Activated naive CD4-positive, alpha-beta T cell treated with anti-CD3 and anti-CD28 coated beads, Interleukin-2, amount 50 U/mL, for 72 hours (primary cell): Measurements from ENCODE around the gene GPLD1. TPM values are rescaled to one million over a fixed set of nuclear protein-coding genes. Genes with fewer than 3 reads are reported as not detected.

Source experiments
- ATAC-seq, 2 donors: fragments of 150-1000 bp; cut with Tn5 transposase; 2 replicates each; pipeline ENCODE4 v1.10.0; 2021; ENCODE audit warnings: mild to moderate bottlenecking in 2 of 2, moderate library complexity in 2 of 2
- DNase-seq, 2 donors: peaks; one replicate each; pipeline ENCODE4 v3.0.0; 2021 to 2022; ENCODE audit warnings: low spot score in 2 of 2
- H3K27ac Mint-ChIP-seq, 2 donors: one replicate each; pipeline ENCODE4 v1.8.0; 2022; ENCODE audit warnings: mild to moderate bottlenecking in 2 of 2, mixed read lengths in 2 of 2
- H3K36me3 Mint-ChIP-seq, 2 donors: one replicate each; pipeline ENCODE4 v1.8.0; 2022; ENCODE audit warnings: mixed read lengths in 2 of 2
- H3K9me3 Mint-ChIP-seq, 2 donors: one replicate each; pipeline ENCODE4 v1.8.0; 2022; ENCODE audit warnings: mixed read lengths in 2 of 2
- total RNA-seq, 2 donors: library from RNA; stranded (reverse); gene quantifications; one replicate each; pipeline ENCODE4 v1.2.3, GENCODE V29; 2022

Gene GPLD1
- total RNA-seq, 2 donors from 2014 or later: 0.16 to 0.99 TPM

DNA sequence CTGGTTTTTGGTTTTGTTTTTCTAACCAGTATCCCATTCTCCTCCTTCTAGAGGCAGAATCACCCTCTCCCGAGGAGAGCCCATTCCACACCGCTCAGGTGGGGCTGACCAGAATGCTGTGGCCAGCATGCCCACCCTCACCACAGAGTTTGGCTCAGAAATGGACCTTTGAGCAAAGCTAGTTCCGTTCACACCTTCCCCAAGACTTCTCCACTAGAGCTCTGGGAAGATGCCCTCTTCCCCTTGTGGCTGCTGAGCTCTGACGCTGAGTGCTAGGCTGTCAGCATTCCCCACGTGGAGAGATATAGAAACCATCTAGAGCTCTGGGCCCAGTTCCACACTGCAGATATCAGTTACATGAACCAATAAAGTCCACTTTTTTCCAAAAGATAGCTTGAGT, 7.9 kb downstream of the GPLD1 start:
- Mint-ChIP-seq H3K27ac (peak overlapping the region in 1 of 2 donors; percentile 32), H3K36me3 (no peaks in the 10 kb centered on the region), H3K9me3 (no peaks in the 10 kb centered on the region)
- DNase-seq (no peak), ATAC-seq (no peak)

DNA sequence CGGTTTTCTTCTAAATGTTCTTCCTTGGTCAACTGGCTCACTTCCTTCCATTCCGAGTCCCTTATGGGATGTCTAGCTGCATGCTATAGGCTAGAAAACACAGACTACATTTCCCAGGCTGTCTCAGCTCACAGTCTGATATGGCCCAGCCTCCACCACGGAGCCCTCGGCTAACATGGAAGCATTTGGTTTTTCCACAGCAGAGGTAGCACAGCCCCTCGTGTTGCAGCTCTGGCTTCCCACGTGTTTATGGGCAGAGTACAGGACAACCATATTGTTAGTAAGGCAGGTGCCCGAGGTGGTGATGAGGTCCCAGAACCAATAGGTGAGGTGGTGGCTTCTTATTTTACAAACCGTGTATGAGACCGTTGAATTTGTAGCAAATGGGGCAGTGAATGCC, 8.7 kb downstream of the GPLD1 start:
- Mint-ChIP-seq H3K36me3 (no peaks in the 10 kb centered on the region), H3K9me3 (no peaks in the 10 kb centered on the region), H3K27ac (no peak overlapping the region)
- ATAC-seq (no peak), DNase-seq (no peak)

DNA sequence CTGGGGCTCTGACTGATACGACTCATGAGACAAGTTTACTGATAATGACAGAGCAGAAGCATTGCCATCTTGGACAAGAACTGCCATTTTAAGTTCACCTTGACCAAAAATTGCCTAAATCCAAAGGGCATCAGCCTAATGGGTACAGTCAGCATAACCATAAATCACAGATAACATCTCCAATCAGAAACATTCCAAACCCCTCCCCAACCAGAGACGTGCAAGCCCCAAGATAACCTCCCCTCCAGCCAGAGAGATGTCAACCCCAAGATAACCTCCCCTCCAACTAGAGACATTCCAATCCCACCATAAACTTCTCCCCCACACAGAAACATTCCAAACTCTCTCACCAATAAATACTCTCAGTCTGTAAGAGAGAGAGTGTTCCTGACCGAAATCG, 10.5 kb downstream of the GPLD1 start:
- DNase-seq (no peak), ATAC-seq (no peak)
- no peaks in the 10 kb centered on the region for H3K9me3 Mint-ChIP-seq
- no peaks in the 10 kb centered on the region for H3K36me3 Mint-ChIP-seq
- H3K27ac Mint-ChIP-seq: peak overlapping the region in 1 of 2 donors; percentile 22

DNA sequence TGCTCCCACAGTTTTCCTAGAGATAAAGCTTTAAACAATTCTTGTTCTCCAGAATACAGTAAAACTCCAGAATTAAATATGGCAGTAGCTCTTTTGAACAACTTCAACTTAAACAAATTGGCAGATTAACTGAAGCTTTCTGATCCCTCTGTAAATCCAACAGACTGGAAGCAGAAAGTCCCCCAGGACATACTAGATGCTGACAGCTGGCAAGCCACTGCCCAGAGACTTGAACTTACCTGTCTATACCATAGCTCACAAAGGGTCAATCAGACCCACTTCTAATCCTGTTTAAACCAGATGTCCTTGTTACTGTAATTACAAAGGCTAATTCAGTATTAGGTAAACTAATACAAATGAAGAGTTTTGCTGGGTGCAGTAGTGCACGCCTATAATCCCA, 12.3 kb downstream of the GPLD1 start:
- no peaks in the 10 kb centered on the region for H3K36me3 Mint-ChIP-seq

DNA sequence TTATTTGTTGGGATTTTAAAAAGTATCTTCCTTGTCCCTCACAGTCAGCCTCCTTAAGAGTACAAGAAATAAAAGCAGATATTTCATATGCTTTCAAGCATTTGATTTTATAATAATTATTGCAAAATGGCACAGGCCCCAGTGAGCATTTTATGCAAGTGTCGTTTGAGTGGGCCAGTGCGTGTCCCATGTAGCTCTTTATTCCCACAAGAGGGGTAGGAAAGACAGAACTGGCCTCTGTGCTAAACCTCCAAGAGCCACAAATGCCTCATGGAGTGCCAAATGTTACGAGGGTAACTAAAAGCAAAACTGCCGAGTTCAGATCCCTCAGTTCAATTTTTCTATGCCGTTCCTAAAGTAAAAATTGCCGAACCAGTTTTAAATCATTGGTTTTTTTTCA, 12.7 kb downstream of the GPLD1 start:
- DNase-seq (no peak), ATAC-seq (no peak)
- H3K27ac Mint-ChIP-seq: no peak overlapping the region
- no peaks in the 10 kb centered on the region for H3K36me3 Mint-ChIP-seq
- no peaks in the 10 kb centered on the region for H3K9me3 Mint-ChIP-seq

More for the DNA sequence above, 12.3 kb downstream of the GPLD1 start:
- DNase-seq: no peak
- H3K9me3 Mint-ChIP-seq: no peaks in the 10 kb centered on the region
- H3K27ac Mint-ChIP-seq: no peak overlapping the region
- no peak for ATAC-seq

DNA sequence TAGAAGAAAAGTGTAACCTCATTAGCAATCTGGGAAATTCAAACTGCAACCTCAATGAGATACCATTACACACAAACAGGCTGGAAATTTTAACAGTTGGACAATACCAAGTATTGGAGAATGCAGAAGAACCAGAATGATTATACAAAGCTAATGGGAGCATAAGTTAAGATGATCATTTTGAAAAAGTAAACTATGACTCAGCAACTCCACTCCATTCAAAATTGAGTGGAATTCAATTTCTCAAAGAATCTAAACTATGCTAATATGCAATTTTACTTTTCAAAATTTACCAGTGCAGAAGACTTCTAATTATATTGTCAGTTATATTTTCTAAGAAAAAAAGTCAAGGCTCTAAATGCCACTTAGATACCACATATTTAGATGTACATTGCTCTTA, 17.2 kb downstream of the GPLD1 start:
- Mint-ChIP-seq H3K27ac (no peak overlapping the region), H3K36me3 (no peaks in the 10 kb centered on the region), H3K9me3 (no peaks in the 10 kb centered on the region)
- DNase-seq: no peak
- ATAC-seq: no peak

DNA sequence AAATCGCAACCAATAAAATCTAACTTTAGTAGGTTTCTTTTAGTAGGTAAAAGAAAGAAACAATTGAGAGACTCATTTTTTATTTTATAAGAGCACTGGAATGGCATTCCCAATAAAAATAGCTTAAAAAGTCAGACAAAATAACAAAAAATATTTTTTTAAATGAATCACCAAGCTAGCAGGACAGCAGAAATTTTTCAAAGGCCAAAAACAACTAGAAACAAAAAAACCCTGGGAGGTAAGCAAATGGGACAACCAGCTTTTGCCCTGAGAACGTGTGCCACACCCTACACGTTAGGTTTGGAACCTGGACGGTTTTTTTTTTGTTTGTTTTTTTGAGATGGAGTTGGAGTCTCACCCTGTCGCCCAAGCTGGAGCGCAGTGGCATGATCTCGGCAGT, 19.6 kb downstream of the GPLD1 start:
- Mint-ChIP-seq H3K27ac (no peak overlapping the region), H3K36me3 (no peaks in the 10 kb centered on the region), H3K9me3 (no peaks in the 10 kb centered on the region)
- DNase-seq (no peak), ATAC-seq (no peak)

DNA sequence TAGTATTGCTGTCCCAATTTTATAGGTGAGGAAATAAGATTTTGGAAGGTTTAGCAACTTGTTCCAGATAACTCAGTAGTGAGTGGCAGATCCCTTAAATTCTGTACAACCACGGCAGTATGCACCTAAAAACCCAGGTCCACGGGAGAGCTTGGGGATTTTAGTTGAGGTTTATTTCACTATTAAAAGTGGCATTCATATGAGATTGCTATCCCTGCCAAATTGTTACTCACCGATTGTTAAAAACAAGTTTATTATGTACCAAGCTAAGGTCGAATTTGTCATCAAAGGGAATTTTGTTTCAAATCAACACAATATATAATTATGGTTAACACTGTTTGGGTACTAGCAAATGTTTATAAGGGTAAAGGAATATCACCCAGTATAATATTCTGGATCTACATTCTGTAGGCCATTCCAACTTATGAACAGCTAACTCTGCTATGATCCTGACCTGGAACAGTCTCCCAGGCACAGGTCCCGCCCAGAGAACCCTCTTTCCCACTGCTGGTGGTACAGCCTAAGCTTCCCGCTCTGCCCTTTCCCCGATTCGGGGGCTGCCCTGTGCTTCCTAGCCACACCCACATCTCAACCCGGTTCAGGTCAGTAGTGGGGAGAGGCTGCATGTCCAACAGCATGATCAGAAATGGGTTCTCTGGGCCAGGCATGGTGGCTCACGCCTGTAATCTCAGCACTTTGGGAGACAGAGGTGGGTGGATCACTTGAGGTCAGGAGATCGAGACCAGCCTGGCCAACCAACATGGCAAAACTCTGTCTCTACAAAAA, 24.9 kb downstream of the GPLD1 start:
- Mint-ChIP-seq H3K36me3 (no peaks in the 10 kb centered on the region), H3K9me3 (no peaks in the 10 kb centered on the region), H3K27ac (no peak overlapping the region)
- no peak for ATAC-seq
- DNase-seq: no peak

DNA sequence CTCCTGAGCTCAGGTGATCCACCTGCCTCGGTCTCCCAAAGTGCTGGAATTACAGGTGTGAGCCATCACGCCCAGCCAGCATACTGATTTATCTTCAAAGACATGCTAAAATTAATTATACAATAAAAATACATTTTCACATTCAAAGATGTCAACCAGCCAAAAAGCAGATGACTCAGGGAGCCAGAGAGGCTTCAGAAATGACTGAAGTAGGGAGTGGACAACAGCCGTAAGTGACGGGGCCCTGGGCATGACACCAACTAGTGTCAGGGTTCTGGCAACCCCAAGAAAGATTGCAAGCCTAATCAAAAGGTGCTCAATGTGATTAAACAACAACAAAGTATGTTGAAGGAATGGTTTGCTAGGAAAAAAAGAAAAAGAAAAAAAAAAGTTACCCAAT, 28.4 kb downstream of the GPLD1 start:
- no peaks in the 10 kb centered on the region for H3K36me3 Mint-ChIP-seq
- H3K9me3 Mint-ChIP-seq: no peaks in the 10 kb centered on the region
- DNase-seq: no peak
- H3K27ac Mint-ChIP-seq: no peak overlapping the region
- no peak for ATAC-seq

DNA sequence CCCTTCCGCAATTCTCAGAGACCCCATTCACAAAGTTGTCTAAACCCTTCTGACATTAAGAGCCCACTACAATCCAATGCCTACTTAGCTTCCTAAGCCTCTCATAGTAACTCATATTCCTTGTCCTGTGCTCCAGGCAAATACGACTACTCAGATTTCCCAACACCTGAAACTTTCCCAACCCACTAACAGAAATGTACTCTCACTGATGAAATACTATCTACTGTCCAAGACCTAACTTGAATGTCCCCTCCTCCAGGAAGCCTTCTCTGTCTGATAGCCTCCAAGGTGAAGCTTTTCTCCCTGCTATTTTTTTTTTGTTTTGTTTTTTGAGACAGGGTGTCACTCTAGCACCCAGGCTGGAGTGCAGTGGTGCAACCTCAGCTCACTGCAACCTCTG, 30.4 kb downstream of the GPLD1 start:
- ATAC-seq: no peak
- DNase-seq: no peak
- Mint-ChIP-seq H3K27ac (no peak overlapping the region), H3K9me3 (no peaks in the 10 kb centered on the region), H3K36me3 (no peaks in the 10 kb centered on the region)

DNA sequence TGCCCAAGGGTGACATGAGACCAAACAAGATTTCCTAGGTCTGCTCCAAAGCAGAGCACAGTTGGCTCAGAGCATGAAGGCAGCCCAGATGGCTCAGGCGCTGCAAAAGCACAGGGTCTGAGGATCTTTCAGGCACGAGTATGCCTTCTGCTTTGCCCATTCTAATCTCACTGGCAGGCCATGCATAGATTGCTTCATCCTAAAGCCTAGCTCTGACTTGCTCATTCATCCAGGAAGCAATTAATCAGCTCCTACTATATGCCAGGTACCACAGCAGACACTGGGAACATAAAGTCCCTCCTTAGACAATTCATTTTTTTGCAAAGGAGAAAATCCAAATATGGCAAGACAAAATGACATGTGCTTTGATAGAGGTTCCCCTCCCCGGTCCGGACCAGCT, 31.2 kb downstream of the GPLD1 start:
- H3K36me3 Mint-ChIP-seq: no peaks in the 10 kb centered on the region

DNA sequence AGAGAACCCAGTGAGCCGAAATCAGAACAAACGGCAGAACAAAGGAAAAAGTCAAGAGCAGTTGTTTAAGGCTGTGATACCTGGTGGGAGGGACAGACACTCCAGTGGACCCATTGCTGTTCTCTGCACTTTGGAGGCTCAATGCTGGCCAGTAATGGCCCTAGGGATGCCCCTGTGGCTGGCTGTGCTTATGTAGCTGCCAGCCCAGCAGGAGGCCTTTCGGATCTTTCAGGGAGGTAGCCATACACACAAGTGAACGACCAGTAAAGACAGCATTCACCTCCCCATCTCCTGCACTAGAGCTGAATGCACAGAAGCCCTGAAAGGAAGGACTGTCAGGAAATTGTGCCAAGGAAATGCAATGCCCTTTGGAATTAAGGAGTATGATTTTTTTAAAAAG, 34.3 kb downstream of the GPLD1 start:
- H3K27ac Mint-ChIP-seq: no peak overlapping the region
- no peak for ATAC-seq

More for the DNA sequence above, 31.2 kb downstream of the GPLD1 start:
- DNase-seq (no peak), ATAC-seq (no peak)
- H3K27ac Mint-ChIP-seq: no peak overlapping the region
- H3K9me3 Mint-ChIP-seq: no peaks in the 10 kb centered on the region

DNA sequence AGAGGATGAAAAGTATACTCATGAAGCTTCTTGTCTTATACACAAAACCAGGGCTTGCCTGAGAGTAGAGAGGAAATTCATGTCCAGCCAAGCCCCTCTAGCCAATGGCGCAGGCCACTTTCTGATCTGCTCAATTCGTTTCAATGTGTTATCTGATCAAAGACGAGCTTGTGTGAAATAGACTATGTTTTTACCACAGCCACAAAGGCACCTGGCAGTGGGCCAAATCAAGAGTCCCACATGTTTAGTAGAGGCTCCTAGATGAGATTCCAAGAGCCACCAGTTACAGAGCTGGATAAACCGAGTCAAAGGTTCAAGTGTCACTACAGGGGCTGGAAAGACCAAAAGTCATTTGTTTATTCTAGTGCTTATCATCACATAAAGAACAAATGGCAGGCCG, 34.9 kb downstream of the GPLD1 start:
- no peak overlapping the region for H3K27ac Mint-ChIP-seq
- ATAC-seq: no peak
- H3K36me3 Mint-ChIP-seq: no peaks in the 10 kb centered on the region
- no peak for DNase-seq
- H3K9me3 Mint-ChIP-seq: no peaks in the 10 kb centered on the region

More for the DNA sequence above, 34.3 kb downstream of the GPLD1 start:
- Mint-ChIP-seq H3K9me3 (no peaks in the 10 kb centered on the region), H3K36me3 (no peaks in the 10 kb centered on the region)
- DNase-seq: no peak

DNA sequence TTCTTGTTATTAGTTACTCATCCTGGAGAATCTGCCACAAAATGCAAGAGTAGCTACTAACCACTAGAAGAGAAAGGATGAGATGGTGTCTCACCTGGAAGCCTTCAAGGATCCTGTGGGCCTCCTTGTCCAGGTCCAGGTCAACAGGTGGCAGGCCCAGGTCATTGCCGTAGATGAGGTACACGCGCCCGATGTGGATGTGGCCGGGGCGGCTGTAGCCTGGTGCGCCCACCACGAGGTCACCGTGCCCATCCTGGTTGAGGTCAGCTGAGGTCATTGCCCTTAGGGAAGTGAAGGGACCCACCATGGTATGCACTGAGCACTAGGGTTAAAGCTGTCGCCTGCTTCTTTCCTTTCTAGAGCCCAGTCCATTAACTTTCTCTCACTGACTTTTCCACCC, 35.5 kb downstream of the GPLD1 start:
- DNase-seq (no peak), ATAC-seq (no peak)
- no peaks in the 10 kb centered on the region for H3K9me3 Mint-ChIP-seq
- no peaks in the 10 kb centered on the region for H3K36me3 Mint-ChIP-seq
- H3K27ac Mint-ChIP-seq: no peak overlapping the region

DNA sequence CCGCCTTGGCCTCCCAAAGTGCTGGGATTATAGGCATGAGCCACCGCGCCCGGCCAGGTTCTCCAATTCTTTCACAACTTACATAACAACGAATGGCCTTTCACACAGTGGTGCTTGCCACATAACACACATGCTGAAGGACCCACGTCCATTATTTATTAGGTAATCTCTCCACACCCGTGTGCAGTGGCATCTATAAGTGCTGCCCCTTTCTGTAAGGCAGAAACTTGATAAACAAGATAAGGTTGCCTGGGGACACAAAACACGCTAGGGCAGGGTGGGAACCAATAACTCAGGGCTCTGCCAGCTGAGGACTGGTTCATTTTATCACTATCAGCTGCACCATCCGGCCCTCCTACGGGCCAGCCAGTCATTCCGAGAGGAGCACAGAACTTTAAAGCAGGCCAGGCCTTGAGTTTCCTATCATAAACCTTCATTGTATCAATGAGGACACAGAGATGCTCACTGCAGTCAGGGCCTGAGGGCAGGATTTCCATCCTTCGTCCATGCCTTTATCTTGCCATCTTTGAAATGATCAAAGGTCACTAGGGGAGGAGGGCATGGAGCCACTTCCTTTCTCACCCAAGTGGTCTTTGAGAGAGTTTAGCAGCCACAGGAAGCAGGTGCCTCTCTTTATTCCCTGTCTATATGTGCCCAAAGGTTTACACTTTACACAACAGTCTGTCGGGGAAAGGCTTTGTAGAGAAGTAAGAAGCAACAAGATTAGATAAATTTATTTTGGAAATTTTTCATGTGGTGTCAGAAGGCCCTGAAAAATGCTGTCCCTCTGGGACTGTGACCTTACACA, 37.6 kb downstream of the GPLD1 start:
- Mint-ChIP-seq H3K27ac (peak overlapping the region in 1 of 2 donors; percentile 14), H3K36me3 (no peaks in the 10 kb centered on the region), H3K9me3 (no peaks in the 10 kb centered on the region)
- ATAC-seq: no peak
- no peak for DNase-seq

DNA sequence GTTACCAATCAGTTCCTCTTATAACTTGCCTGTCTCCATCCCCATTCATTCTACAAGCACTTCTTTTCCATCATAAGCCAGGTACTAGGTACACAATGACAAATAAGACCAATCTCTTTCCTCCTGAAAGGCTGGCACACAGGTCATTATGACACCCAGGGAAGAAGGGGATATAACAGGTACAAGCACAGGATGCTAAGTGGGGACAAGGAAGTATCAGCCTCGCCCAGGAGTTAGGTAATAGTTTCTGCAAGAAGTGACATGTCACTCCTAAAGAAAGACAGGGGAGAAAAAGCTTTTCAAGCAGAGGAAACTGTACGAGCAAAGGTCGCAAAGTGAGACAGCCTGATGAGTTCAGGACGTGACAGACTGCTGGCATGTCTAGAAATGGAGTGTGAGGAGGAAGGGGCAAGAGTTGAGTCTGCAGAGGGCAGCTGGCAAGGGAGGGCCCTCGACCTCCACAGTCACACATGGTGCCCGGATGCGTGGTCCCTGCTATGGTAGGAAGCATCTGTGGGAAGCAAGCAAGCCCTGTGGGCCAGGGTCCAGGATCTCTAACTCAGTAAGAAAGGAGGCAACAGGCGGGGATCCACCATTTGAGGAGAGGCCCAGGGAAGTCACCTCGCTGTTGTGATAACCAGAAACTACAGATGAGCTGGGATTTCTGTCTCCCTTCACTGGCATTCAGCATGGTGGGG, 40.4 kb downstream of the GPLD1 start:
- ATAC-seq (no peak), DNase-seq (no peak)
- H3K9me3 Mint-ChIP-seq: no peaks in the 10 kb centered on the region
- no peaks in the 10 kb centered on the region for H3K36me3 Mint-ChIP-seq
- peak overlapping the region in 1 of 2 donors; percentile 19 for H3K27ac Mint-ChIP-seq

DNA sequence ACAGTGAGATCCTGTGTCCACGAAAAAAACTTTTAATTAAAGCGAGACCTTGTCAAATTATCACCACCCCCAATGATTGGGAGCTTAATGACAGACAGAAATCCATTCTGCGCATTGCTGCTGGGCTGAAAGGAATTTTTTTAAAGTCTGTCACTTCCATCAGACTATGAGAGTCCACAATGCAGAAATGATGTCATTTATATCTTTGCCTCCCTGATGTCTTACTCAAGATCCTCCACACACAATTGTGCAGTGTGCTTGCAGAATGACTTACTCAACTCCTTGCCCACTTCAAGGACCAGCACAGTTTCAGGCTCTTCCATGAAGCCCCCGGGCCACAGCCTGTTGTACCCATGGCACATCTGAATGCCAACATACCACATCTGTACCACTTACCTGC, 41.0 kb downstream of the GPLD1 start:
- H3K36me3 Mint-ChIP-seq: no peaks in the 10 kb centered on the region
- H3K9me3 Mint-ChIP-seq: no peaks in the 10 kb centered on the region

More for the DNA sequence above, 41.0 kb downstream of the GPLD1 start:
- no peak for ATAC-seq
- DNase-seq: no peak
- H3K27ac Mint-ChIP-seq: no peak overlapping the region
